Measurements from ENCODE around the gene POLN. TPM values are rescaled to one million over a fixed set of nuclear protein-coding genes. Genes with fewer than 3 reads are reported as not detected.

Gene POLN
- total RNA-seq, 1 experiment from 2014 or later, result 1.3 TPM

GRCh38 chr4:2116687-2117400, 125.1 kb downstream of the POLN start:
- no TSS peak for BruUV-seq (replicated peaks)
- Histone ChIP-seq H3K27me3 (ENCODE audit: insufficient read depth, low read depth) (no peaks in the 10 kb centered on the region), H3K4me2 (no peak overlapping the region), H3K4me3 (no peak overlapping the region), H3K79me2 (ENCODE audit: low read depth) (no peaks in the 10 kb centered on the region), H4K20me1 (ENCODE audit: insufficient read depth) (no peaks in the 10 kb centered on the region), H3K36me3 (ENCODE audit: low read depth) (no peaks in the 10 kb centered on the region), H3K9me2 (ENCODE audit: insufficient read depth) (no peaks in the 10 kb centered on the region), H3K9me3 (ENCODE audit: insufficient read depth, low read depth) (no peaks in the 10 kb centered on the region), H3K4me1 (replicated peaks; ENCODE audit: insufficient read depth) (no peaks in the 10 kb centered on the region), H3K27ac (no peak overlapping the region), H3F3A (ENCODE audit: insufficient read depth, low read depth) (no peaks in the 10 kb centered on the region), H2AFZ (no peak overlapping the region)
- POLR2A ChIA-PET (ENCODE audit: unreplicated experiment), result no interaction called here
- no peak for DNase-seq
- TF ChIP-seq CTCF (conservative IDR thresholded peaks at IDR 0.05), result no peak
- TF ChIP-seq EZH2 (IDR thresholded peaks at IDR 0.05; ENCODE audit: low read depth), result no peak
- intact Hi-C loops (cut with micrococcal nuclease; ENCODE audit: unreplicated experiment), result no loop called here
- CTCF ChIA-PET, result no interaction called here

- H3K27me3 ChIP-seq (ENCODE audit: insufficient read depth, low read depth), result peaks cover 14% of the 10 kb centered on the region
- no TSS peak for BruUV-seq (replicated peaks)
- DNase-seq, result no peak
- no peaks in the 10 kb centered on the region for H4K20me1 ChIP-seq (ENCODE audit: insufficient read depth)
- CTCF ChIA-PET, result no interaction called here
- no peak for TF ChIP-seq EZH2 (IDR thresholded peaks at IDR 0.05; ENCODE audit: low read depth)
- no peak overlapping the region for H2AFZ ChIP-seq
- POLR2A ChIA-PET (ENCODE audit: unreplicated experiment), result no interaction called here
- peaks cover 10% of the 10 kb centered on the region for H3K9me3 ChIP-seq (ENCODE audit: insufficient read depth, low read depth)
- no peaks in the 10 kb centered on the region for H3K9me2 ChIP-seq (ENCODE audit: insufficient read depth)
- no peak overlapping the region for H3K27ac ChIP-seq
- H3K4me3 ChIP-seq, result no peak overlapping the region
- H3K4me2 ChIP-seq, result no peak overlapping the region
- no peaks in the 10 kb centered on the region for H3K36me3 ChIP-seq (ENCODE audit: low read depth)
- intact Hi-C loops (cut with micrococcal nuclease; ENCODE audit: unreplicated experiment), result no loop called here
- no peaks in the 10 kb centered on the region for H3F3A ChIP-seq (ENCODE audit: insufficient read depth, low read depth)
- H3K79me2 ChIP-seq (ENCODE audit: low read depth), result no peaks in the 10 kb centered on the region
- no peaks in the 10 kb centered on the region for H3K4me1 ChIP-seq (replicated peaks; ENCODE audit: insufficient read depth)
These were observed 136.4 kb downstream of the POLN start for GRCh38 chr4:2105559-2105958.

- TF ChIP-seq EZH2 (IDR thresholded peaks at IDR 0.05; ENCODE audit: low read depth) (no peak), CTCF (conservative IDR thresholded peaks at IDR 0.05) (no peak)
- ChIA-PET CTCF (no interaction called here), POLR2A (ENCODE audit: unreplicated experiment) (no interaction called here)
- Histone ChIP-seq H3K4me2 (no peak overlapping the region), H3K27me3 (ENCODE audit: insufficient read depth, low read depth) (peaks cover 13% of the 10 kb centered on the region), H3K79me2 (ENCODE audit: low read depth) (no peaks in the 10 kb centered on the region), H3K9me3 (ENCODE audit: insufficient read depth, low read depth) (peaks cover 10% of the 10 kb centered on the region), H2AFZ (no peak overlapping the region), H3K4me1 (replicated peaks; ENCODE audit: insufficient read depth) (no peaks in the 10 kb centered on the region), H3K27ac (no peak overlapping the region), H4K20me1 (ENCODE audit: insufficient read depth) (no peaks in the 10 kb centered on the region), H3F3A (ENCODE audit: insufficient read depth, low read depth) (no peaks in the 10 kb centered on the region), H3K4me3 (no peak overlapping the region), H3K9me2 (ENCODE audit: insufficient read depth) (no peaks in the 10 kb centered on the region), H3K36me3 (ENCODE audit: low read depth) (no peaks in the 10 kb centered on the region)
- DNase-seq, result no peak
- intact Hi-C loops (cut with micrococcal nuclease; ENCODE audit: unreplicated experiment), result no loop called here
- no TSS peak for BruUV-seq (replicated peaks)
These were observed 137.2 kb downstream of the POLN start for GRCh38 chr4:2104556-2105345.

Data from PC-9 (cell line).